NCI-H128 (cell line): ENCODE data around the gene KCNK10.
"Not testable (repeated sequence)": the region's sequence is repeated elsewhere in the genome, so short reads cannot be mapped to it uniquely, and the experiment has no call there.

Experiments
- DNase-seq: peaks from one replicate; lab custom pipeline; 2025; ENCODE audit not compliant: unreplicated experiment; lab: John Stamatoyannopoulos, UW

Gene KCNK10

GRCh38 chr14:88271205-88271604 lies 51.9 kb downstream of the KCNK10 start:
- DNase-seq, result no peak

- no peak for DNase-seq
Observed at GRCh38 chr14:88270776-88271175, 52.3 kb downstream of the KCNK10 start.

GRCh38 chr14:88269806-88270420 lies 53.2 kb downstream of the KCNK10 start:
- DNase-seq, result no peak

DNA sequence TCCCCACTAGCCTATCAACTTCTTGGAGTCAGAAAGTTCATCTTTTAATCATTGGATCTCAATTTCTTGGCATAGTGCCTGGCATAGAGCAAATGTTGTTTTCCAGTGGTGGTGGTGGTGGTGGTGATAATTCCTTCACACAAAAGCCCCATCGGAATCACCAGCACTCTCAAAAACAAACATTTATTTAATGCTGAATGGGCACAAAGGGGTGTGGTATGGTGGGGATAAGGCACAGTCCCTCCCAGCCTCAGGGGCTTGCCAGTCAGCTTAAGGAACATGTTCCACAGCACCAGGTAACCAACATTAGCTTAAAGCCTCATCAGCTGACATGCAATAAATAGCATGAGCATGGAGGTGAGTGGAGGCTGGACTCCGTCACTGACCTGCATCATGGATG lies 56.6 kb downstream of the KCNK10 start:
- no peak for DNase-seq

- DNase-seq, result no peak
Observed at GRCh38 chr14:88264116-88264515, 59.0 kb downstream of the KCNK10 start.

- not testable (repeated sequence) for DNase-seq
Observed at GRCh38 chr14:88261302-88261701, 61.8 kb downstream of the KCNK10 start.

GRCh38 chr14:88258021-88258420 lies 65.0 kb downstream of the KCNK10 start:
- no peak for DNase-seq

DNA sequence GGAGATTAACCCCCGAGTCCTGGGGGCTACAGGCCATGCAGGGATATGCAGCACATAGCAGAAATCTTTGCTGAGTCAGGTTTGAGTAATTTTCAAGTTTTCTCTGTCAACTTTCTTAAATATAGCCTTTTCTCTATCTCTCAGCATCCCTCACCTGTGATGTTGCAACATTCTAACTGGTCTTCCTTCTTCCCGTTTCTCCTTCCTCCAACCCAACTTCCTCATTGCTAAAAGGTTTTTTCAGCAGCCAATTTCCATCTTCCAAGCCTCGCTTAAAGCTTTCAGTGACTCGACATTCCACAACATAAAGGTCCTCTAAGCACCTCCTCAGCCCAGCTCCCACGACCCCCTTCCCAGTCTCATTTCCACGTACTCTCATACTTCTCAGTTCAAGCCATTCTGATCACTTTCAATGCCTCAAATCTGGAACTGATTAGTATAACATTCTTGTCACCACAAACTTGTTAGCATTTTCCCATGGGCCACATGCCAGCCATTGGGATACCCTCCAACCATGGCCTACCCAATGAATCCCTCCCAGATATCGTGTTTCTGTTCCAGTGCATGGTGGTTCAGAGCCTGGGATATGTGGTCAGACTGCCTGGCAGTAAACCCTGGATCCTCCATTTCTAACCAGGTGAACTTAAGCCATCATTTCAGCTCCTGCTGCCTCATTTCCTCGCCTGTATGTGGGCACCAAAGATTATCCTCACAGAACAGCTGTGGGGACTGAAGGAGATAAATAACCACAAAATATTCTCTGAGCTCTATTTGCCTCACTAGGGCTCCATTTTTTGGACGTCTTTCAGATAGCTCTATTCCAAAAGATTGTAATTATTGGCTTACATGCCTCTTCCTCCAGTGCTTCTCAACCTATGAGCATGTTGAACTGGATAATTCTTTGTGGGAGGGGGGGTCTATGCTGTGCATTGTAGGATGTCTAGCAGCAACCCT lies 65.8 kb downstream of the KCNK10 start:
- DNase-seq, result no peak

- DNase-seq, result no peak
Observed at GRCh38 chr14:88255798-88256197, 67.3 kb downstream of the KCNK10 start.

- no peak for DNase-seq
Observed at GRCh38 chr14:88255196-88255595, 67.9 kb downstream of the KCNK10 start.

- DNase-seq, result no peak
Observed at GRCh38 chr14:88252498-88252897, 70.6 kb downstream of the KCNK10 start.

GRCh38 chr14:88251650-88252049 lies 71.4 kb downstream of the KCNK10 start:
- DNase-seq, result no peak

GRCh38 chr14:88249266-88249665 lies 73.8 kb downstream of the KCNK10 start:
- no peak for DNase-seq

GRCh38 chr14:88248606-88249005 lies 74.5 kb downstream of the KCNK10 start:
- DNase-seq, result no peak

DNA sequence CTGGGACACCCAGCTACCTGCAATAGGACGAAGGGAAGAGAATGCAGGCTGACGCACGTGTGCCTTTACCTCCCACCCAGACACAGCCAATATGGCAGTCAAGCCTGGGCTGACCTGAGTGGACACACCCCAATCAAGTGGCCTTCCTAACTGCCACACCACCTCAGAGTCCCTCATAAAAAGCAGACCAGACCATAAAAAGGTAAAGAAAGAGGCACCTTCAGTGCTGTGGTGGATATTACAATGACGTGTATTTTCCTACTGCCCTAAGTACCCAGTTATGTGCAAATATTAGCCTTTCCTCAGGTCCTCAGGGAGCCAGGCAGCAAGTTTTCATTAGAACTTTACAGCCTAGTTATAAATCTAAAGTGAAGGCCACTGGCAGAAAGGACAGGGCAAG lies 75.8 kb downstream of the KCNK10 start:
- no peak for DNase-seq

DNA sequence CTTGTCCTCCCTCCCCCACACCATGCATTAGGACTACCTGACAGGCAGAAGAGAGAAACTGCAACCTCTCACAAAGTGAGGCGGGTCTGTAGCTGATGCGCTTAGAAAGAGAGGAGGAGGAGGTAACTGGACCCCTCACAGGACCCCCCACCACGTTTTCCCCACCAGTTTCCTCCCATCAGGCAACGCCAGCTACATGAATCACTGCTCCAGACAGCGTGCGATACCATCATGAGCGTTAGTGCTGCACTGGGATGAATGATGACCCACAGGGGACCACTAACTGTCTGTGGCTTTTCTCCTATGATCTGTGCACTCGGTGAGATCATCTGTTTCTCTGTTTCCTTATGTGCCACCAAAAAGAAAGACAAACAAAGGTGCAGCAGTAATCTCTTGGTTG lies 77.7 kb downstream of the KCNK10 start:
- peak; percentile 21 for DNase-seq

GRCh38 chr14:88243946-88244345 lies 79.1 kb downstream of the KCNK10 start:
- DNase-seq, result no peak

DNA sequence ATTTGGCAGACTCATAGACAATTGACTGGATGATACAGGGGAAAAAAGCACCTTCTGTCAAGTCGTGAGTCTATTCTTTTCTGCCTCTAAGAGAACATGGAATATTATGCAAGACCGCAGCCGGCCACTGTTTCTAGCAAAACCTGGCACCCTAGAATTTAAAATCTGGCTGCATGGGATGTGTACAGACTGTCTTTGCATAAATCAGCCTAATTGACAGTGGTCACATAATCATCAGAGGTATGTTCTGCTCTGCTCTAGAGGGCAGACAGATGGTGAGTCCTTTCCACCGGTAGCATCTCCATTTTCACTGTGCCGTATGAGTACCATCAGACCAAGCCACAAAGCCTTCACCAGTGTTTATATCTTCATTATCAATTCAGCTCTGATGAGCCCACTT lies 80.6 kb downstream of the KCNK10 start:
- DNase-seq, result no peak

- no peak for DNase-seq
Observed at GRCh38 chr14:88241810-88242209, 81.3 kb downstream of the KCNK10 start.

DNA sequence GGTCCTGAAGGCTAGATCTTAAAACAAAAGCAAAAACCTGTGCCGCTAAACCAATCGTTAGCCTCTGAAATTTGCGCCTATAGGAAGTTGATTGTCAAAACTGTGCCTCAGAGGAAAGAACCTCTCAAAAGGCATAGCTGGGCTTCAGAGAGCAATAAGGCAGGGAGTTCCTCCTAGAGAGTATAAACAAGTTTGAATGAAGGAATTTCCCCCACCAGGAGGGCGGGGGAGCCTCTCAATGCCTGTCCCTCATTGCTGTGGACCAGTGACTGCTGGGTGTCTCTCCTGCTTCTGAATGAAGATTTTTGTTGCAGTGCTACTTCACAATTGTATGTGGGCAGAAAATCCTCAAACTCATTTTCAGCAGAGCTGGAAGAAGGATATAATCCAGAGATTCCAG lies 88.6 kb downstream of the KCNK10 start:
- DNase-seq, result no peak

DNA sequence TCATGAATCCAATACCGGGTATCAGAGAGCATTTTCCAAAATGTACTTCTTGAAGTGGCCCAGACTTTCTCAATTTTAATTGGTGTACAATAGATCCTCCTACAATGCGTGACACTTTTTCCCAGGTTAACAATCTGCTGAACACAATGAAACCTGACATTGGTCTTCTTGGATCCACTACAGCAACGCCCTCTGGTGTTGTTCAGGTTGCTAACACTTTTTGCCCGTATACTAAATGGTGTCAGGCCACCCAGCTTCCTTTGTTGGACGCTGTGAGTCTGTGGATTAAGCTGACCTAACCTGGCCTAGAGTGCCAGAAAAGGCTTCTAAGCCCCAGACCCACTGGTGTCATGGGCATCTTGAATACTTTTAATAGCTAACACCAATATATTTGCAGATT lies 89.2 kb downstream of the KCNK10 start:
- DNase-seq, result no peak

DNA sequence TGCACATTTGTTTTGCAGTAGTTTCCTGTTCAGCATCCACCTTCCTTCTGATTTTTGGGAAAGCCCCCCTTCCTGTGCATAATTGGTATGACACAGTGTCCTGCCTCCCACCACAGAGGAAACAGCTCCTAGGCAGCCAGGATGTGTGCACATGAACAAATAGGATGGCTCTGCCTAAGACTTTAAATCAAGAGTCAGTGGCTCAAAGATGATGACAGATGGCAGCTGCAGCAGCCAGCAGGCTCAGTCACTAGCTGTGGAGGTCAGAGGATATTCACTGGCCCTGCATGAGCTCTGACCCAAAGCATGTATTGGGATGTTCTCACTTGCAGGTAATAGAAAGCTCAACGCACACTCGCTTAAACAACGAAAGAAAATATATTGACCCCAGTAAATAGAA lies 90.3 kb downstream of the KCNK10 start:
- no peak for DNase-seq
